ENCODE results near the gene ZNF768. TPM values are rescaled to one million over a fixed set of nuclear protein-coding genes. Genes with fewer than 3 reads are reported as not detected.

The ZNF768 gene
- total RNA-seq, 2 donors from 2014 or later = 41.1 to 51.4 TPM

DNA sequence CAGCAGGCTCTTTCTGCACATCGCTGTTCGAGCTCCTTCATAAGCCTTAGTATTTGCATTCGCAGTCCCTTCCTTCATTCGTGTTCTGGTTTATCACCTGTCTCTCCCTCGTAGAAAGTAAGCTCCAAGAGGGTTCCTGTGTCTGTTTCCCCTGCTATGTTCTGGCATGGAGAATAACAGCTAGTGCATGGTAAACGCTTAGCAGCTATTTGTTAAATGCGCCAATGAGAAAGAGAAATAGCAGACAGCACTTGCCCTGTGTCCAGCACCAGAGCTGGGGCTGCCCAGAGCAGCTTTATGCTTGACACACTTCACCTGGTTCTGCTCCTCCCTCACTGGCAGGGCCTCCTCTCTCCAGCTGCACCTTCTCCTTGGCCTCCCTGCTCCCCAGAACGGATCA lies 39.6 kb upstream of the ZNF768 start:
- Histone ChIP-seq H3K27me3 (no peaks in the 10 kb centered on the region), H3K27ac (no peak overlapping the region), H3K4me1 (peaks cover 0 to 20% of the 10 kb centered on the region in 2 donors), H3K36me3 (no peaks in the 10 kb centered on the region), H3K9me3 (no peaks in the 10 kb centered on the region), H3K4me3 (no peak overlapping the region)
- TF ChIP-seq, protein P1, sequence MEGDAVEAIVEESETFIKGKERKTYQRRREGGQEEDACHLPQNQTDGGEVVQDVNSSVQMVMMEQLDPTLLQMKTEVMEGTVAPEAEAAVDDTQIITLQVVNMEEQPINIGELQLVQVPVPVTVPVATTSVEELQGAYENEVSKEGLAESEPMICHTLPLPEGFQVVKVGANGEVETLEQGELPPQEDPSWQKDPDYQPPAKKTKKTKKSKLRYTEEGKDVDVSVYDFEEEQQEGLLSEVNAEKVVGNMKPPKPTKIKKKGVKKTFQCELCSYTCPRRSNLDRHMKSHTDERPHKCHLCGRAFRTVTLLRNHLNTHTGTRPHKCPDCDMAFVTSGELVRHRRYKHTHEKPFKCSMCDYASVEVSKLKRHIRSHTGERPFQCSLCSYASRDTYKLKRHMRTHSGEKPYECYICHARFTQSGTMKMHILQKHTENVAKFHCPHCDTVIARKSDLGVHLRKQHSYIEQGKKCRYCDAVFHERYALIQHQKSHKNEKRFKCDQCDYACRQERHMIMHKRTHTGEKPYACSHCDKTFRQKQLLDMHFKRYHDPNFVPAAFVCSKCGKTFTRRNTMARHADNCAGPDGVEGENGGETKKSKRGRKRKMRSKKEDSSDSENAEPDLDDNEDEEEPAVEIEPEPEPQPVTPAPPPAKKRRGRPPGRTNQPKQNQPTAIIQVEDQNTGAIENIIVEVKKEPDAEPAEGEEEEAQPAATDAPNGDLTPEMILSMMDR (IDR thresholded peaks at IDR 0.05) = no peak
- DNase-seq (ENCODE audit: low spot score) = no peak

DNA sequence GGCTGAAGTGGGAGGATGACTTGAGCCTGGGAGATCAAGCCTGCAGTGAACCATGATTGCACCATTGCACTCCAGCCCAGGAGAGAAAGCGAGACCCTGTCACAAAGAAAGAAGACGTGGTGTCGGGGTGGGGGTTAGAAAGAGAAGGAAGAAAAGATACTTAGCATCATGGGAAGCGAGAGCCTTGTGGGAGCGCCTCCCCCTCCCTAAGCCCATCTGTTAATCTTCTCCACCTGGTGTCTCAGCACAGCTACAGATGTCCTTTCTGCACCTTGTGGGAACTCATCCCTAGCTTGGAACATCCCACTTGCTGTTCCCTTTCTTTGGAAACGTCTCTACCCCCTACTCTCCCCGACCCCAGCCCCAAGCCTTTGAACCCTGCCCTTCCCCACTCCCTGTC lies 39.2 kb upstream of the ZNF768 start:
- TF ChIP-seq, protein P1 (IDR thresholded peaks at IDR 0.05) = no peak
- H3K4me3 ChIP-seq = no peak overlapping the region
- no peaks in the 10 kb centered on the region for H3K36me3 ChIP-seq
- peaks cover 0 to 18% of the 10 kb centered on the region in 2 donors for H3K4me1 ChIP-seq
- no peaks in the 10 kb centered on the region for H3K27me3 ChIP-seq
- H3K9me3 ChIP-seq = no peaks in the 10 kb centered on the region
- H3K27ac ChIP-seq = no peak overlapping the region
- no peak for DNase-seq (ENCODE audit: low spot score)

DNA sequence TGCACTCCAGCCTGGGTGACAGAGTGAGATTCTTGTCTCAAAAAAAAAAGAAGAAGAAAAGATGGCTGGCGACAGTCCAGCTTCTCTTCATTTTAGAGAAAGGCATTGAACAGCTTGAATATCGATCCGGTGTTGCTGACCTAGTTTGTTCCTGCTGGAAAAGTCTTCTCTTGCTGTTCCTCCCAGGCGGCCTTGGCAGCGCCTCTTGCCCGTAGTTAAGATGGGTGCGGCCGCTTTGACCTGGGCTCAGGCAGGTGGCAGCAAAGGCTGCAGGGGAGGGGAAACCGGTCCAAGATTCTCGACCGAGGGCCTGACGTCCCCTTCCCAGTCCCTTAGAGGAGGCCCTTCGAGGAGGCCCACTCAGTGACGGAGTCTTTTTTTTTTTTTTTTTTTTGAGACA lies 35.7 kb upstream of the ZNF768 start:
- Histone ChIP-seq H3K27me3 (no peaks in the 10 kb centered on the region), H3K4me3 (peak overlapping the region; percentile 41 to 56), H3K9me3 (no peaks in the 10 kb centered on the region), H3K36me3 (no peaks in the 10 kb centered on the region), H3K27ac (peak overlapping the region; percentile 59 to 60), H3K4me1 (peaks cover 0 to 20% of the 10 kb centered on the region in 2 donors)
- no peak for DNase-seq (ENCODE audit: low spot score)
- TF ChIP-seq, protein P1 (IDR thresholded peaks at IDR 0.05) = no peak

DNA sequence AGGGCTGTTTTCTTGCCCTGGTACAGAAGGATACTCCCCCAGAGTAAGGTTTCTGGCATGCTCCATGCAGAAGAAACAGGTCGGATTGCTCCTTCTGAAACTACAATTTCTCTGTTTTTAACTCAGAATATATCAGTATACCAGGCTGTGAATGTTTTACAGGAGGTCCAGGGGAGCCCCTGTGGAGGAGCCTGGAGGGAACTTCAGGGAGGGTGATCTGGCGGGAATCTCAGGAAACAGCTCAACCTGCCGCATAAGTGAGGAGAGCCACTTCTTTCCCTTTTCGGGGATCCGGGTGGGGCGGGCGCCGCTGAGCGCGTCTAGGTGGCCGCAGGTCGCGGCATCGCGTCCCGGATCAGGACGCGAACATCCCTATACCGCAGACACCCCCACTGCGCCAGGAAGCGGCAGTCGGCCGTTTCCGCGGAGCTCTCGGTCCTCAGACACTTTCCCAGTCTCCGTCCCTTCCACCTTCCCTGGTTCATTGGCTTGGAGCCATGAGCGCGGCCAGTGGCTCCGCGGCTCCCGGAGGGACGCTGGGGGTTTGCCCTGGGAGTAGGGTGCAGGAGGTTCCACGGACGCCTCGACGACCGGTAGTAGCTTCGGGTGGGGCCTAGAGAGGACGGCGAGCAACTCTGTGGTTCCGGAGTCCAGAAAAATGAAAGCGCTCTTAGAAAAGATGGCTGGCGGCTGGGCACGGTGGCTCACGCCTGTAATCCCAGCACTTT lies 34.9 kb upstream of the ZNF768 start:
- H3K9me3 ChIP-seq = no peaks in the 10 kb centered on the region
- H3K36me3 ChIP-seq = no peaks in the 10 kb centered on the region
- no peak for DNase-seq (ENCODE audit: low spot score)
- peaks cover 0 to 27% of the 10 kb centered on the region in 2 donors for H3K4me1 ChIP-seq
- H3K27me3 ChIP-seq = no peaks in the 10 kb centered on the region
- TF ChIP-seq, protein P1 (IDR thresholded peaks at IDR 0.05) = no peak
- H3K4me3 ChIP-seq = peak overlapping the region; percentile 41 to 56
- H3K27ac ChIP-seq = peak overlapping the region; percentile 59 to 60

DNA sequence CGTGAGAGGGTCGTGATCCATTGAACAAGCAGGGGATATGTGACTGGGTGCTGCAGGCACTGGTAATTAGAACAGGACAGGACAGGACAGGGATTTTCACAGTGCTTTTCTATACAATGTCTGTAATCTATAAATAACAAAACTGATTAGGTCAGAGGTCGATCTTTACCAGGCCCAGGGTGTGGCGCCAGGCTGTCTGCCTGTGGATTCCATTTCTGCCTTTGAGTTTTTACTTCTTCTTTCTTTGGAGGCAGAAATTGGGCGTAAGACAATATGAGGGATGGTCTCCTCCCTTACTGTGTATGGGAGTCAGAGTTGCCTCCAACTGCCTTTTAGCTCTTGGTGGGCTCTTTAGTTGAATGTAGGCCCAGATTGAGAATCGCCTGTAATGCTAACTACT lies 33.3 kb upstream of the ZNF768 start:
- no peak for DNase-seq (ENCODE audit: low spot score)
- H3K4me1 ChIP-seq = peaks cover 0 to 35% of the 10 kb centered on the region in 2 donors
- TF ChIP-seq, protein P1 (IDR thresholded peaks at IDR 0.05) = no peak
- no peak overlapping the region for H3K27ac ChIP-seq
- no peaks in the 10 kb centered on the region for H3K9me3 ChIP-seq
- H3K4me3 ChIP-seq = no peak overlapping the region
- no peaks in the 10 kb centered on the region for H3K27me3 ChIP-seq
- H3K36me3 ChIP-seq = peaks cover 12% of the 10 kb centered on the region
